HEK293 (cell line): Measurements from ENCODE around the gene RPL13A.

Experiments
- EGR2 ChIP-seq: fragments of 450-650 bp; formaldehyde crosslinking; IDR thresholded peaks from 2 replicates; pipeline ENCODE4 v1.5.1; 2016; ENCODE audit warnings: low read depth, missing biosample characterization, missing genetic modification characterization
- FEZF1 ChIP-seq: fragments of 450-650 bp; formaldehyde crosslinking; IDR thresholded peaks from 2 replicates; pipeline ENCODE4 v1.5.1; 2016; ENCODE audit warnings: missing biosample characterization, missing genetic modification characterization
- GLIS2 ChIP-seq: fragments of 450-650 bp; formaldehyde crosslinking; IDR thresholded peaks from 2 replicates; pipeline ENCODE4 v1.5.1; 2016; ENCODE audit warnings: missing biosample characterization, missing genetic modification characterization
- KLF7 ChIP-seq: fragments of 450-650 bp; formaldehyde crosslinking; IDR thresholded peaks from 2 replicates; pipeline ENCODE4 v1.5.1; 2016; ENCODE audit warnings: missing biosample characterization, missing genetic modification characterization, borderline replicate concordance
- OSR2 ChIP-seq: fragments of 450-650 bp; formaldehyde crosslinking; IDR thresholded peaks from 2 replicates; pipeline ENCODE4 v1.5.1; 2016; ENCODE audit warnings: missing biosample characterization, missing genetic modification characterization
- PRDM10 ChIP-seq: fragments of 450-650 bp; formaldehyde crosslinking; IDR thresholded peaks from 2 replicates; pipeline ENCODE4 v1.5.1; 2016; ENCODE audit warnings: missing biosample characterization, missing genetic modification characterization
- RBAK ChIP-seq: fragments of 450-650 bp; formaldehyde crosslinking; IDR thresholded peaks from 2 replicates; pipeline ENCODE4 v1.5.1; 2016; ENCODE audit warnings: missing biosample characterization, missing genetic modification characterization
- ZNF10 ChIP-seq: fragments of 450-650 bp; formaldehyde crosslinking; IDR thresholded peaks from 2 replicates; pipeline ENCODE4 v1.5.1; 2017; ENCODE audit warnings: missing biosample characterization, missing genetic modification characterization
- ZNF16 ChIP-seq: fragments of 450-650 bp; formaldehyde crosslinking; IDR thresholded peaks from 2 replicates; pipeline ENCODE4 v1.5.1; 2016; ENCODE audit warnings: low read depth, missing biosample characterization, missing genetic modification characterization
- ZNF239 ChIP-seq: fragments of 450-650 bp; formaldehyde crosslinking; IDR thresholded peaks from 2 replicates; pipeline ENCODE4 v1.5.1; 2016; ENCODE audit warnings: missing biosample characterization, missing genetic modification characterization
- ZNF324 ChIP-seq: fragments of 450-650 bp; formaldehyde crosslinking; IDR thresholded peaks from 2 replicates; pipeline ENCODE4 v1.5.1; 2016; ENCODE audit warnings: missing biosample characterization, missing genetic modification characterization
- ZNF341 ChIP-seq: fragments of 450-650 bp; formaldehyde crosslinking; IDR thresholded peaks from 2 replicates; pipeline ENCODE4; 2016; ENCODE audit warnings: low read depth, missing biosample characterization, missing genetic modification characterization
- ZNF391 ChIP-seq: fragments of 450-650 bp; formaldehyde crosslinking; IDR thresholded peaks from 2 replicates; pipeline ENCODE4 v1.5.1; 2016; ENCODE audit warnings: low read depth, missing biosample characterization, missing genetic modification characterization, borderline replicate concordance
- ZNF398 ChIP-seq: fragments of 450-650 bp; formaldehyde crosslinking; IDR thresholded peaks from 2 replicates; pipeline ENCODE4 v1.5.1; 2017; ENCODE audit warnings: missing biosample characterization, missing genetic modification characterization
- ZNF404 ChIP-seq: fragments of 450-650 bp; formaldehyde crosslinking; IDR thresholded peaks from 2 replicates; pipeline ENCODE4 v1.5.1; 2017; ENCODE audit warnings: missing biosample characterization, missing genetic modification characterization
- ZNF423 ChIP-seq: fragments of 450-650 bp; formaldehyde crosslinking; IDR thresholded peaks from 2 replicates; pipeline ENCODE4 v1.5.1; 2016; ENCODE audit warnings: missing biosample characterization, missing genetic modification characterization
- ZNF426 ChIP-seq: fragments of 450-650 bp; formaldehyde crosslinking; IDR thresholded peaks from 2 replicates; pipeline ENCODE4 v1.5.1; 2017; ENCODE audit warnings: missing biosample characterization, missing genetic modification characterization, mild to moderate bottlenecking, inconsistent platforms, moderate library complexity
- ZNF514 ChIP-seq: fragments of 450-650 bp; formaldehyde crosslinking; IDR thresholded peaks from 2 replicates; pipeline ENCODE4 v1.5.1; 2016; ENCODE audit warnings: missing biosample characterization, missing genetic modification characterization
- ZNF580 ChIP-seq: fragments of 450-650 bp; formaldehyde crosslinking; IDR thresholded peaks from 2 replicates; pipeline ENCODE4 v1.5.1; 2016; ENCODE audit warnings: missing biosample characterization, missing genetic modification characterization
- ZNF621 ChIP-seq: fragments of 450-650 bp; formaldehyde crosslinking; IDR thresholded peaks from 2 replicates; pipeline ENCODE4 v1.5.1; 2017; ENCODE audit warnings: missing biosample characterization, missing genetic modification characterization
- ZNF660 ChIP-seq: fragments of 450-650 bp; IDR thresholded peaks from 2 replicates; pipeline ENCODE4 v1.5.1; 2018; ENCODE audit warnings: missing biosample characterization, mild to moderate bottlenecking, missing genetic modification characterization
- TF ChIP-seq, protein P1 (sequence below): fragments of 450-650 bp; formaldehyde crosslinking; IDR thresholded peaks from 2 replicates; pipeline ENCODE4 v1.5.1; 2016; ENCODE audit warnings: missing biosample characterization, missing genetic modification characterization
- TF ChIP-seq, protein P2 (sequence below): fragments of 450-650 bp; formaldehyde crosslinking; IDR thresholded peaks from 2 replicates; pipeline ENCODE4 v1.5.1; 2017; ENCODE audit warnings: missing biosample characterization, missing genetic modification characterization
- TF ChIP-seq, protein P3 (sequence below): fragments of 450-650 bp; formaldehyde crosslinking; IDR thresholded peaks from 2 replicates; pipeline ENCODE4 v1.5.1; 2016; ENCODE audit warnings: missing biosample characterization, missing genetic modification characterization, low read depth
- TF ChIP-seq, protein P4 (sequence below): fragments of 450-650 bp; formaldehyde crosslinking; IDR thresholded peaks from 2 replicates; pipeline ENCODE4 v1.5.1; 2016; ENCODE audit warnings: missing biosample characterization, missing genetic modification characterization
- TF ChIP-seq, protein P5 (sequence below): fragments of 450-650 bp; formaldehyde crosslinking; IDR thresholded peaks from 2 replicates; pipeline ENCODE4 v1.5.1; 2017; ENCODE audit warnings: missing biosample characterization, missing genetic modification characterization

Gene RPL13A

GRCh38 chr19:49468746-49469447, 18.5 kb upstream of the RPL13A start (continued):
- TF ChIP-seq EGR2 (tag by site-specific recombination) (no peak), ZNF341 (no peak), RBAK (tag by site-specific recombination) (no peak), OSR2 (tag by site-specific recombination) (peak; percentile 58; the same call in 1 of the 2 replicates), ZNF398 (tag by site-specific recombination) (no peak), ZNF426 (tag by site-specific recombination) (no peak), GLIS2 (peak; percentile 31; the same call in 1 of the 2 replicates), PRDM10 (tag by site-specific recombination) (no peak), ZNF580 (no peak), ZNF16 (tag by site-specific recombination) (no peak), ZNF404 (tag by site-specific recombination) (no peak), ZNF239 (no peak), FEZF1 (no peak), ZNF423 (no peak), ZNF660 (tag by site-specific recombination) (no peak), ZNF514 (no peak), KLF7 (tag by site-specific recombination) (peak; percentile 50; the same call in 1 of the 2 replicates), ZNF391 (tag by site-specific recombination) (no peak), ZNF10 (tag by site-specific recombination) (no peak), ZNF324 (tag by site-specific recombination) (no peak), ZNF621 (tag by site-specific recombination) (no peak)
- TF ChIP-seq, protein P1, sequence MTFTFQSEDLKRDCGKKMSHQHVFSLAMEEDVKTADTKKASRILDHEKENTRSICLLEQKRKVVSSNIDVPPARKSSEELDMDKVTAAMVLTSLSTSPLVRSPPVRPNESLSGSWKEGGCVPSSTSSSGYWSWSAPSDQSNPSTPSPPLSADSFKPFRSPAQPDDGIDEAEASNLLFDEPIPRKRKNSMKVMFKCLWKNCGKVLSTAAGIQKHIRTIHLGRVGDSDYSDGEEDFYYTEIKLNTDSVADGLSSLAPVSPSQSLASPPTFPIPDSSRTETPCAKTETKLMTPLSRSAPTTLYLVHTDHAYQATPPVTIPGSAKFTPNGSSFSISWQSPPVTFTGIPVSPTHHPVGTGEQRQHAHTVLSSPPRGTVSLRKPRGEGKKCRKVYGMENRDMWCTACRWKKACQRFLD (tag by site-specific recombination), result no peak
- TF ChIP-seq, protein P2, sequence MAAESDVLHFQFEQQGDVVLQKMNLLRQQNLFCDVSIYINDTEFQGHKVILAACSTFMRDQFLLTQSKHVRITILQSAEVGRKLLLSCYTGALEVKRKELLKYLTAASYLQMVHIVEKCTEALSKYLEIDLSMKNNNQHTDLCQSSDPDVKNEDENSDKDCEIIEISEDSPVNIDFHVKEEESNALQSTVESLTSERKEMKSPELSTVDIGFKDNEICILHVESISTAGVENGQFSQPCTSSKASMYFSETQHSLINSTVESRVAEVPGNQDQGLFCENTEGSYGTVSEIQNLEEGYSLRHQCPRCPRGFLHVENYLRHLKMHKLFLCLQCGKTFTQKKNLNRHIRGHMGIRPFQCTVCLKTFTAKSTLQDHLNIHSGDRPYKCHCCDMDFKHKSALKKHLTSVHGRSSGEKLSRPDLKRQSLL (tag by site-specific recombination), result no peak
- TF ChIP-seq, protein P3, sequence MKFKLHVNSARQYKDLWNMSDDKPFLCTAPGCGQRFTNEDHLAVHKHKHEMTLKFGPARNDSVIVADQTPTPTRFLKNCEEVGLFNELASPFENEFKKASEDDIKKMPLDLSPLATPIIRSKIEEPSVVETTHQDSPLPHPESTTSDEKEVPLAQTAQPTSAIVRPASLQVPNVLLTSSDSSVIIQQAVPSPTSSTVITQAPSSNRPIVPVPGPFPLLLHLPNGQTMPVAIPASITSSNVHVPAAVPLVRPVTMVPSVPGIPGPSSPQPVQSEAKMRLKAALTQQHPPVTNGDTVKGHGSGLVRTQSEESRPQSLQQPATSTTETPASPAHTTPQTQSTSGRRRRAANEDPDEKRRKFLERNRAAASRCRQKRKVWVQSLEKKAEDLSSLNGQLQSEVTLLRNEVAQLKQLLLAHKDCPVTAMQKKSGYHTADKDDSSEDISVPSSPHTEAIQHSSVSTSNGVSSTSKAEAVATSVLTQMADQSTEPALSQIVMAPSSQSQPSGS (tag by site-specific recombination), result no peak
- TF ChIP-seq, protein P4, sequence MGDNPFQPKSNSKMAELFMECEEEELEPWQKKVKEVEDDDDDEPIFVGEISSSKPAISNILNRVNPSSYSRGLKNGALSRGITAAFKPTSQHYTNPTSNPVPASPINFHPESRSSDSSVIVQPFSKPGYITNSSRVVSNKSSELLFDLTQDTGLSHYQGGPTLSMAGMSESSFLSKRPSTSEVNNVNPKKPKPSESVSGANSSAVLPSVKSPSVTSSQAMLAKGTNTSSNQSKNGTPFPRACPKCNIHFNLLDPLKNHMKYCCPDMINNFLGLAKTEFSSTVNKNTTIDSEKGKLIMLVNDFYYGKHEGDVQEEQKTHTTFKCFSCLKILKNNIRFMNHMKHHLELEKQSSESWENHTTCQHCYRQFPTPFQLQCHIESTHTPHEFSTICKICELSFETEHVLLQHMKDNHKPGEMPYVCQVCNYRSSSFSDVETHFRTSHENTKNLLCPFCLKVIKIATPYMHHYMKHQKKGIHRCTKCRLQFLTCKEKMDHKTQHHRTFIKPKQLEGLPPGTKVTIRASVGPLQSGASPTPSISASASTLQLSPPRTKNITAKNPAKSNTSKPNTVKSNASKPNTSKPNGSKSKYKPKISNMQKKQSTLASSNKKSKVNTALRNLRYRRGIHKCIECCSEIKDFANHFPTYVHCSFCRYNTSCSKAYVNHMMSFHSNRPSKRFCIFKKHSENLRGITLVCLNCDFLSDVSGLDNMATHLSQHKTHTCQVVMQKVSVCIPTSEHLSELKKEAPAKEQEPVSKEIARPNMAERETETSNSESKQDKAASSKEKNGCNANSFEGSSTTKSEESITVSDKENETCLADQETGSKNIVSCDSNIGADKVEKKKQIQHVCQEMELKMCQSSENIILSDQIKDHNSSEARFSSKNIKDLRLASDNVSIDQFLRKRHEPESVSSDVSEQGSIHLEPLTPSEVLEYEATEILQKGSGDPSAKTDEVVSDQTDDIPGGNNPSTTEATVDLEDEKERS (tag by site-specific recombination), result no peak
- TF ChIP-seq, protein P5, sequence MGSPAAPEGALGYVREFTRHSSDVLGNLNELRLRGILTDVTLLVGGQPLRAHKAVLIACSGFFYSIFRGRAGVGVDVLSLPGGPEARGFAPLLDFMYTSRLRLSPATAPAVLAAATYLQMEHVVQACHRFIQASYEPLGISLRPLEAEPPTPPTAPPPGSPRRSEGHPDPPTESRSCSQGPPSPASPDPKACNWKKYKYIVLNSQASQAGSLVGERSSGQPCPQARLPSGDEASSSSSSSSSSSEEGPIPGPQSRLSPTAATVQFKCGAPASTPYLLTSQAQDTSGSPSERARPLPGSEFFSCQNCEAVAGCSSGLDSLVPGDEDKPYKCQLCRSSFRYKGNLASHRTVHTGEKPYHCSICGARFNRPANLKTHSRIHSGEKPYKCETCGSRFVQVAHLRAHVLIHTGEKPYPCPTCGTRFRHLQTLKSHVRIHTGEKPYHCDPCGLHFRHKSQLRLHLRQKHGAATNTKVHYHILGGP (tag by site-specific recombination), result no peak
